Measurements from ENCODE around the gene PARP8.
"Not testable (repeated sequence)": the region's sequence is repeated elsewhere in the genome, so short reads cannot be mapped to it uniquely, and the experiment has no call there.

PARP8 gene

GRCh38 chr5:50727845-50728244 is 61.4 kb downstream of the PARP8 start:
- no peak for DNase-seq

DNA sequence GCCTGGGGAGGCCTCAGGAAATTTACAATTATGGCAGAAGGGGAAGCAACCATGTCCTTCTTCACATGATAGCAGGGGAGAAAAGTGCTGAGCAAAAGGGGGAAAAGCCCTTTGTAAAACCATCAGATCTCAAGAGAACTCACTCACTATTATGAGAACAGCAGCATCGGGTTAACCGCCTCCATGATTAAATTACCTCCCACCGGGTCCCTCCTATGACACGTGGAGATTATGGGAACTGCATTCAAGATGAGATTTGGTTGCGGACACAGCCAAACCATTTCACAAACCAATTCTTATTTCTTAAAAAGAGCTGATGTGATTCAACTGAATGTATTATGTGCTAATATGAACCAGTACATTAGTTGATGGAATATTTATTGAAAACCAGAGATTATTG is 63.9 kb downstream of the PARP8 start:
- no peak for DNase-seq

GRCh38 chr5:50730841-50731240 is 64.4 kb downstream of the PARP8 start:
- no peak for DNase-seq

DNA sequence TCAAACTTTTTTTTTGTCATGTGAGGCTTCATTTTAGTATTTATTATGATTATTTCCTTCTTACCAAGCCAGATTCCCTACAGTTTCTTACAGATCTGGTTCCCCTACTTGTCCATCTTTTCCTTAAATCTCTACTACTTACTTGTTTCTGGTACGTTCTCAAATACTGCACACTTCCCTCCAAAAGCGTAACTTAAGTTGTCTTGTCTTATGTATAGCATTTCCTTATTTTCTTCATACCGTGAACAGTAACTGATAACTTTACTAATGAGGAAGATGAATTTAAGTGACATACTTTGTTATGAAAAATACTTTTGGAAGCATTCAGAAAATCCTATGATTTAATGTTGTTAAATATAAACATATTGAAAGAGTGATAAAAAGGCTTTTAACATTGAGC is 67.3 kb downstream of the PARP8 start:
- no peak for DNase-seq

- no peak for DNase-seq
Measured at GRCh38 chr5:50738864-50739263, 72.4 kb downstream of the PARP8 start.

DNA sequence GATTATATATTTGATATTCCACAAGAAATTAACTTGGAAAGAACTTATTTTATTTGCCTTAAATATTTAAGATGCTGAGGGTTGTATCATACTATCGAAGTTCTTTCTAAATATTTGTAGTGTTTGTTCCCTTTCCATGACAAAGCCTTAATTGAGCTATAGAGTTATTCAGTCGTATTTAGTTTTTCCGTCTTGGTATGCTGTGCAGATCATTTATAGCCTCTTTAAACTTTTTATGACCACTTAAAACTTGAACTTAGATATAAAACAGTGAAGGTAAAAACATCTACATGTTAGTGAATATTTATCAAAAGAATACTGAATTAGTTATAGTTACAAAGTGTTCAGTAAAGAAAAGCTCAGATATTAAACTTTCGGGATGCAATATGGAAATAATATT is 74.4 kb downstream of the PARP8 start:
- no peak for DNase-seq

GRCh38 chr5:50744776-50745175 is 78.3 kb downstream of the PARP8 start:
- no peak for DNase-seq

DNA sequence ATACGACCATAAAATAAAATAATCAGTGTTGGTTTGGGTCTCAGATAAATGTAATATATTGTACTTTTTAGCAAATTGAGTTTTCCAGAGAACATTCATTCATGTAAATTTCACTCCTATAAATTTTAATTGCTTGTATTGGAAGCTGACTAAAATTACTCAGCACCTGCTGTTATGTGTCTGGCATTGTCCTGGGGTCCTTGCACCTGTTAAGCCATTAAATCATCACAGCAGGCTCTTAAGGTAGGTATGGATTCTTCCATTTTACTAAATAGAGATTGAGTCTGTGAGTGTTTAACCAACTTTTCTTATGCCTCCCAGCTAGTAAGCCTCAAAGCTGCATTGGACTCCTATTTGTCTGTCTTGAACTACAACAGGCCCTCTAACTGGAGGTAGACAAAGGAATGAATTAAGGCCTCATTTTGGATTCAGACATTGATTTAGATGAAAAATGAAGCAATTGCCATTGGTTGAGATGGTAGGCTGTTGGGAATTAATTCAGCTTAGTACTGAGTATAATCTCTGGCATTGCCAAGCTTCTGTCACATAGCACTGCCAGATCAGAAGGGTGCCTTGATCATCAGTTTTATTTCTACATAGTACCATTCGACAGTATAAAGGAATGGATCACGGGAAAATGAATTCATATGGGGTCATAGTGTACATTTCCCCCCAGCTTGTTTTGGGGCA is 78.9 kb downstream of the PARP8 start:
- DNase-seq: peak; percentile 70 to 71

DNA sequence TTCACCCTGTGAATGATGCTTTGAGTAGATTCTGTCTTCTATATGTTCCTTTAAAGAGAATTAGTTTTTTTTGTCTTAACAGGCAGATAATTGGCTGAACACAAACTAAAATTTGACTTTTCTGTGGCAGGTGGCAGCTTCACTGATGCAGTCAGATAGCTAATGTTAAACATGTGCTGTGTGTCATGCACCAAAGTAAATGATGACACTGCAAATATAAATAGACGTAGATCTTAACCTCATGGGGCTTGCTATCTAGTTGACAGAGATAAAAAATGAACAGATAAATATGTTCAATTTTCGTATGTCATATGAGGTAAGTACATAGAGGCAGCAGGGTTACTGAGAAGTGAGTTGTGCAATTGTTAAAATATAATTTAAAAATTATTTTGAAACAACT is 82.7 kb downstream of the PARP8 start:
- DNase-seq: no peak

DNA sequence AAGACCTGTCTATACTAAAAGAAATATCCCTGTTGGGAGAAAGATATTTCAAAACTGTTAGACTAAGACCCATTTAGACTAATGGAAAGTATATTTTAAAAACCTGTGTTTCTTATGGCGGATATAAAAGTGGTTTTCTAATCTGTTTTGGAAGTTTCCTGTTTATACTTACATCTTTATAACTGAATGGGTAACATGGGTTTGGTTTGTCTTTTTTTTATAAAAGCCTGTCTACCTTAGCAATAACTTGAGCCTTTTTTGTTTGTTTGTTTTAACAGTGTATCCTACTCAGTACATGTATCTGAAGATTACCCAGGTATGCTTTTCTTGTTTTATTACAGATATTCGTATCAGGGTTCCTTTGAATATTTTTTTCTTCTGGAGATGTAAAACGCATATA is 83.4 kb downstream of the PARP8 start:
- DNase-seq: no peak

DNA sequence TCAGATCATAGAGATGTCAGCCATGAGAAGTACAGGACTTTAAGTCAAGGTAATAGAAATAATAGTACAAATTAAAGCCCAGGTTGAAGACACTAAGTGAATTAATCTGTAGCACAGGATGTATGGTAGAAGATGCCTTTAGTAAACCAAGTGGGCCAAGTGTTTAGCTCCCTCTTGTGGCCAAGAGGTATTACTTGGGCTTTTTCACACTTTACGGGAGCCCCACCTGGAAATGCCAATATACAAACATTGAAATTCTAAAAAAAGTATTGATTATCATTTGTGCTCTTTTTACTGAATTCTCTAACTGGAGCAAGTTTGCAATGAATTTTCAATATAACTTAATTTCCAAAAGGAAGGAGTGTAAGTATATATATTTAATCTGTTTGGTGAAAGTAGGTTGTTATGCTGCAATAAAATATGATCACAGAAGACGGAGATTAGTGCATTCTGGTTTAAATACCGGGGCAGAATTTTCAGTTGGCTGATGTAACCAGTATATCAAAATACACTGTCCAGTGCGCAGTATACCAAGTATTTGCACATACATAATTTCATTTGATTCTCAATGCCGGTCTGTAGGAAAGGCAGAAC is 84.7 kb downstream of the PARP8 start:
- no peak for DNase-seq

- no peak for DNase-seq
Measured at GRCh38 chr5:50752800-50753199, 86.4 kb downstream of the PARP8 start.

GRCh38 chr5:50759526-50760270 is 93.3 kb downstream of the PARP8 start:
- no peak for DNase-seq

DNA sequence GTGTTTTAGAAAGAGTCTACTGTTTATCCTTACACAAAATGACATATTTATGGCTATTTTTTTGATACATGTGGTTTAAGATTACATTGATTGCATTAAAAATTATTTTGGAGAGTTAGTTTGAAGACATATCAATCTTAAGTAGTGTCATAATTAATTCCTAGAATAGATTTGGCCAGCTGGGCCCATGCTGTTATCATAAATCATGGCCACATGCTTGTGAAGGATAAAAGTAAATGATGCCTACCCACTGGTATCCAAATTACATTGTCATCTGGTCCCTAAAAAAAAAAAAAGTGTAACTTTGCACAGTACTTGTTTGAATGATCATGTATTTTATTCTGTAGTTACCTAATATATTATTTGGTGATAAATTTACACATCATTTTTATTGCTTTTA is 96.9 kb downstream of the PARP8 start:
- no peak for DNase-seq

- DNase-seq: no peak
Measured at GRCh38 chr5:50763846-50764245, 97.4 kb downstream of the PARP8 start.

GRCh38 chr5:50766042-50766441 is 99.6 kb downstream of the PARP8 start:
- no peak for DNase-seq

- no peak for DNase-seq
Measured at GRCh38 chr5:50766462-50766861, 100.0 kb downstream of the PARP8 start.

DNA sequence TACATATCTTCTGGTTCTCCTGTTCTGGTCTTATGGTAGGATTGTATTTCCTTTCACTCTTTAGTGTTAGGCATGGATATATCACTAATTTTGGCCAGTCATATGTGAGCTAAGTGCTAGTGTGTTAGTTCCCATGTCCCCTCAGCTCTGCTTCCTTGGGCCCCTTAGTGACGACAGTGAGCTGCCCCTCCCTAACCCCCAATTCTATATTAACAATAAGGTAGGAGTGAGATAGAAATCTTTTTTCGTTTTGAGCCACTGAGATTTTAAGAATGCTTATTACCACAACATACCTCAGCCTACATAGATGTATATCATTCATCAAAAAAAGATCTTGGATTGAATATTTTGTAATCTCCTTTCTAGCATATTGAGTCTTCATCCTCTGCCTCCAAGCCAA is 100.5 kb downstream of the PARP8 start:
- DNase-seq: no peak

GRCh38 chr5:50767588-50767987 is 101.2 kb downstream of the PARP8 start:
- no peak for DNase-seq

DNA sequence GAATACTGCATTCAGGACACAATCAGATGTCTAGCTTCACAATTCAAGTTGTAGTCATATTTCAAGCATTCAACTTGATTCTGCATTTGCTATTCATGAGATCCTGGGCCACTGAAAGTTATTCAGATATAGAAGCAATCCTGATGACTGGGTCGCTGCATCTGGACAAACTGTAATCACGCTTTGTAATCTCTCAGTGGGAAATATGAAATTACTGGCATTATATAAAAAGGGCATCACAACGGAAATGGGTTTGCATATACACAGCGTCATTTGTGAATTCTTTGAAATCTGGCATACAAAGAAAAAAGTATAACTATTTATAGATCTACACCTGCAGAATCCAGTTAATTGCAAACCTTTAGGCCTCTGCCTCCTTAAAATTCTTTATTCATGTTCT is 102.2 kb downstream of the PARP8 start:
- DNase-seq: peak in 1 of 2 experiments; percentile 23

- no peak for DNase-seq
Measured at GRCh38 chr5:50770441-50770840, 104.0 kb downstream of the PARP8 start.

- not testable (repeated sequence) for DNase-seq
Measured at GRCh38 chr5:50774446-50775175, 108.2 kb downstream of the PARP8 start.

DNA sequence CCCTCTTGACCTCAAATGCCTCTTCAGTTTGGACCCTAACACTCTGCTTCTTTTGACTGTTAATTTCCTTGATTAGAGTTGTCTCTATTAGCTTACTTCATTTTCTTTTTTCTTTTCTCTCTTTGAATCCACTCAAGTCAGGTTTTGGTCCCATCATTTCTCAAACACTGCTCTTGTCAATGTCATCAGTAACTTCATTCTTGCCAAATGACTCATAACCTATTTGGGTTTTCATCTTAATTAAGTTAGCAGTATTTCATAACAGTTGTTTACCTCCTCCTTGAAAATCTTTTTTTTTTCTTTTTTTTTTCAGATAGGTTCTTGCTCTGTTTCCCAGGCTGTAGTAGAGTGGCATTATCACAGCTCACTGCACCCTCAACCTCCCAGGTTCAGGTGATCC is 119.6 kb downstream of the PARP8 start:
- no peak for DNase-seq

DNA sequence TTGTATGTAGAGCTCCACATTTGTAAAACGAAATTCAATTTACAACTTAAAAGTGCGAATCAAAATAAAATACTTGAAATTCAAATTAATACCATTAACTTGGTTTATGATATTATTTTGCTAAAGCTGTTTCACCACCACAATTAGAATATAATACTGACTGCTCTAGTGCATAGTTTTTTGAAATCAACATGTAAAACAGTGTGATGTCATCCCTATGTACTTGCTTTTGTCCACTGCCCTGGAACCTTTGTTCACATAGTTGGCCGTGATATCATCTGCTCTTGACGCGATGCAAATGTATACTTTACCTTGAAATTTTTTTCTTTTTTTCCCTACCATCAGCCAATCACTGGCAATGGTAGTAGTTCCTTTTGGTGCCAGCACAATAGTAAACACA is 125.4 kb downstream of the PARP8 start:
- no peak for DNase-seq
